Activated CD4-positive, CD25-positive, alpha-beta regulatory T cell treated with anti-CD3 and anti-CD28 coated beads, Interleukin-2, amount 50 U/mL, for 72 hours (primary cell): Measurements from ENCODE around the gene HOXA2.

Experiments used
- DNase-seq: peaks from one replicate; pipeline ENCODE4 v3.0.0; 2021

HOXA2 gene

GRCh38 chr7:27071622-27072390 is 30.7 kb downstream of the HOXA2 start:
- DNase-seq = no peak

DNA sequence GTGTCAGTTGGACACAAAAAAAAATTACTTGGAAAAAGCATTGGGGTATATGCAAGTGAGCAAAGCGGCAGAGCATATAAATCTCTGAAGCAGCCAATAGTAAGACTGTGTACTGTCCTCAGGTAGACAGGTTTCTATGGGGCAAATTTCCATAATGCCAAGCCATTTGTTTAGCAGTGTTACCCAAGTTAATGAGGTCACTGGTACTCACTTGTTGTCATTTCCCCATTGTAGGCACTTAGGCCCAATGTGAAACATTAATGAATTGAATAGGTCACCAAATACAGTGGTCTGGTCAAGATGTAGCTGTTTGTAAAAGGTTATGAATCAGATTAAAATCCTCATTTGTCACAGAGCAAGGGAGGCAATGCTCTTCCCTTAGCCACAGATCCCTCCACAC is 34.2 kb downstream of the HOXA2 start:
- DNase-seq = no peak

DNA sequence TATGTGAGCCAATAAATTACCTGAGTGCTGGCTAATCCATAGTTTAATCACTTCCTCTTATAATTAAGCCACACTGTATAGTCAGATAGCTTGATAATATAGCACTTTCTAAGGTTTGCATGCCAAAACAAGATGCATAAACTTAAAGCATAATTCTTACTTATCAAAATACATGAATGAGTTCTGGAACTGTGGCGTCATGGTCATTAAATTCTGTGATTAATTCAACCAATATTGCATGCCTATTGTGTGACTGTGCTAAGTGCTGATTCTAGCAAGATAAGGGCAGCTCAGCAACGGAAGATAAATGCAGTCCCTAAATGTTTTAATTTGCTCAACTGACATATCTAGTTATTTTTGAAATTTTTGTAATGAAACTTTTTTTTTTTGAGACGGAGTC is 36.3 kb downstream of the HOXA2 start:
- DNase-seq = no peak

- DNase-seq = no peak
These were observed 36.8 kb downstream of the HOXA2 start for GRCh38 chr7:27065709-27066108.

DNA sequence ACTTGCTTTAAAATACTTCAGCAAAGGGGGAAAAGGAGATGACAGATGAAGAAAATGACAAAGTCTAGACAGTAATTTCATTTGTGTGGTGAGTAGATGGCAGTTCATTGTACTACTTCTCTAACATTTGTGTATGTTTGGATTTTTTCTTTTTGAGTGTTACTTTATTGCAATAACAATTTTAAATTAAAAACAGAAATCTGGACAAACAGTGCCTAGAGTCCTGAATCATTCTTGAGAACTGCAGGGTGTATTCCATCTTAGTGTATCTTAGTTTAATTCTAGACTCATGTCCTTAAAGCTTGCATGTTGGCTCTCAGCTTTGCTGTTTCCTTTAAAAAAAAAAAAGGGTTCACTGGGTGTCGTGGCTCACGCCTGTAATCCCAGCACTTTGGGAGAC is 37.8 kb downstream of the HOXA2 start:
- DNase-seq = no peak

DNA sequence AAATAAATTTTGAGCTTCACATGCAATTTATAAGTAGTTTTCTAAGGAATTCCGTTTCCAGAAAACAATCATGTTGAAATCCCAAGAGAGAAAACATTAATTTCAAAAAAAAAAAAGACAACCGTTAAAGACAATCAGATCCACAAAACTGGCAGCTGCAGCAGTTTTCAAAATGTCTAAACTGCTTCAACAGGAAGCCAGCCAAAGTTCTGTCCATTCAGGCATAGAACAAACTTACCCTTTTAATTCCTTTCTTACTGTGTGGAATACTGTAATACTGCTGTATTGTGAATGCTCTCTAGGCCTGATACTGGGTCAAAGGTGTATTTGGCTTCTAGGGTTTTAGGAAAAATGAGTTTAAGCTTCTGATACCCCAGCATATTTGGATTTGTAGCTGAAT is 38.3 kb downstream of the HOXA2 start:
- no peak for DNase-seq

GRCh38 chr7:27062946-27063345 is 39.5 kb downstream of the HOXA2 start:
- DNase-seq = no peak

- DNase-seq = no peak
These were observed 49.3 kb downstream of the HOXA2 start for GRCh38 chr7:27053153-27053552.

GRCh38 chr7:27051451-27051850 is 51.0 kb downstream of the HOXA2 start:
- no peak for DNase-seq
